Nucleus accumbens (tissue), 56 donors: Measurements from ENCODE around the gene TBCD.
"Not testable (repeated sequence)": the region's sequence is repeated elsewhere in the genome, so short reads cannot be mapped to it uniquely, and the experiment has no call there.

Source experiments
- DNase-seq, 56 donors: peaks; one replicate each; lab custom pipeline; 2025; lab: John Stamatoyannopoulos, UW

The TBCD gene

DNA sequence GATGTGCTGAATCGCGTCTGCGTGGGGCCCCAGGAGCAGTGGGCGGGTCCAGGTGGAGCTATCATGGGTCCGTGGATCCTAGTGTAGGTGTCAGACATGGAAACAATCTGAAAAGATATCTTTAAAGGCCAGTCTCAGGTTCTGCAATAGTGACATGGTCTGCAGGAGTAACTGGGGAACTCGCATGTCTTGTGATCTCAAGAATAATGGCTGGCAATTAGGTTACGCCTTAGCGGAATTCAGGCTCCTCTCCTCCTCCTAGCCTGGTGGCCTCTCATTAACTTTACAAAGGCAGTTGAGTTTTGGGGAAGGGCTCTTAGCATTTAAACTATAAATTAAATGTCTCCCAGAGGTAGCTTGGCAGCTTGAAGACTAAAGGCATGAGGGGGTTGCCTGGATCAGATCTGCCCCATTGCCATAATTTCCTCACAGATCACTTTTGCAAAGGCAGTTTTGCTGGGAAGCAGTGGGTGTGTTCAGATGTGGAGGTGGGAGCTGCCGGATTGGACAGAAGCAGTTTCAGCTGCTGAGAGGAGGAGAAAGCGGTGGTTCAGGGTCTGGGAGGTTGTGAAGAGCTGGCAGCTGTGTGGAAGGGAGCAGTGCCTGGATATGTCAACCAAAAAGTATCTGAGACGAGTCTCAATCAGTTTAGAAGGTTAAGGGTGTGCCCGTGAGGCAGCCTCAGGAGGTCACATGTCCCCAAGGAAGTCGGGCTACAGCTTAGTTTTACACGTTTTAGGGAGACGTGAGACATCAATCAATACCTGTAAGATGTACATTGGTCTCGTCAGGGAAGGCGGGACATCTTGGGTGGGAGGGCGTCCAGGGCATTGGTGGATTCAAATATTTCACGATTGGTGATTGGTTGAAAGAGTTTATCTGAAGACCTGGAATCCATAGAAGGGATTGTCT lies 2.7 kb downstream of the TBCD start:
- DNase-seq, result peak in 34 of 56 donors; percentile 20 to 89 (median 56)

DNA sequence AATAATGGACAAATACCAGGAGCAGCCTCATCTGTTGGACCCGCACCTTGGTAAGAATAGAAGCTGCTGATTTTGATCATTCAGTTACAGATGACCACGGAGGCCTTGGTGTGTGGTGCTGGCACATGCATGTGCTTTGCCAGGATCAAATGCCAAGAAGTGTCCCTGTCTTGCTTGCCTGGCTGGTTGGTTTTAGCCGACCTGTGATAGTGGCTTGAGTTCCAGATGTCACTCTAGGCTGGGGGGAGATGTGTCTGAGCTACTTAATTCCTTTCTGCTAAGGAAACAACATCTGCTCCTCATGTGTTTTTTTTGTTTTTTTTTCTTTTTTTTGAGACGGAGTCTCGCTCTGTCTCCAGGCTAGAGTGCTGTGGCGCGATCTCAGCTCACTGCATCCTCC lies 4.3 kb downstream of the TBCD start:
- no peak for DNase-seq

DNA sequence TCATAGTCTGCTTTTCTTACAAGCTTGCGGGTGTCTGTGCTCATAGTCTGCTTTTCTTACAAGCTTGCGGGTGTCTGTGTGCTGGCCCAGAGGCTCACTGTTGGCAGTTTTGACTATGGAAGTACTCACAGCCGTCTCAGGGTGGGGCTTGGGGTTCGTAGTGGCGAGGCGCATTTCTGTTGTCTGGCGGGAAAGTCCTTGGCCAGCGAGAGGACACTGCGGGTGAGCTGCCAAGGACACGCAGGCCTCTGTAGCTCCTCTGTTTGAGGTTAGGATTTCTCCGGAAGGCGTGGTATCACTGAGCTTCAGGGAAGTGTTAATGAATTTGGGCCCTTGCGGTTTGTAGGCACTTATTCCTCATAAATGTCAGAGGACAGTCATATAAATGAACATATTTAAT lies 13.5 kb downstream of the TBCD start:
- peak in 5 of 56 donors; percentile 6 to 37 (median 26) for DNase-seq

DNA sequence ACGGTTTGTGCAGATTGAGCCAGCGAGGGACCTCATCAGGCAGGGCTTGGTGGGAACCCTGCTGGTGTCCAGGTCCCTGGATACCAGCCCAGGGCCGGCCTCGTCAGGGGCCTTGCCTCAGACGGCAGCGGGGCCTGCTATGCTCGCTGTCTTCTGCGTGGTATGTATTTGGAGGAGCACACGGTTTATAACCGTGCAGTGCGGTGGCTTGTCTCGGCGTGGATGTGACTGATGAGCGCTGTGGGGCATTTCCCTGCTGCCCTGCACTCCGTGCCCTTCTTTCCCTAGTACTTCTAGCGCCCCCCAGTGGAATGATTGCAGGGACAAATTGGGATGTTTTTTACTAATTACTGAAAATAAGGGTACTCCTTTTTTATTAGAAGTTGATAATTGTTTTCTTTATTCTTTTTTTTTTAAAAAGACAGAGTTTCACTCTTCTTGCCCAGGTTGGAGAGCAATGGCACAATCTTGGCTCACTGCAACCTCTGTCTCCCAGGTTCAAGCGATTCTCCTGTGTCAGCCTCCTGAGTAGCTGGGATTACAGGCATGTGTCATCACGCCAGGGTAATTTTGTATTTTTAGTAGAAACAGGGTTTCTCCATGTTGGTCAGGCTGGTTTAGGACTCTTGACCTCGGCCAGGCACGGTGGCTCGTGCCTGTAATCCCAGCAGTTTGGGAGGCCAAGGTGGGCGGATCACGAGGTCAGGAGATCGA lies 15.3 kb downstream of the TBCD start:
- DNase-seq, result peak in 44 of 56 donors; percentile 6 to 73 (median 38)

DNA sequence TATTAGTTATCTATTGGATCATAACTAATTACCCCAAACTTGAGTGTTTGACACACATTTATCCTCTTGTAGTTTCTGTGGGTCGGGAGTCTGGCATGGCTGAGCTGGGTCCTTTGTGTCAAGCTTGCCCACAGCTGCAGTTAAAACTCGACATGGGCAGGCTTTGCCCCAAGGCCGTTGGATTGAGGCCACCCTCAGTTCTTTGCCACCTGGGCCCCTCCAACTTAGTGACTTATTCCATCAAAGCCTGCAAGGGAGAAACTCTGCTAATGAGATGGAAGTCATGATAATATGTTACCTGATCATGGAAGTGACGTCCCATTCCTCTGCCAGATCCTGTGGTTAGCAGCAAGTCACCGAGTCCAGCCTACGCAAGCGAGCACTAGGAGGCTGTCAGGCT lies 17.2 kb downstream of the TBCD start:
- DNase-seq, result no peak

DNA sequence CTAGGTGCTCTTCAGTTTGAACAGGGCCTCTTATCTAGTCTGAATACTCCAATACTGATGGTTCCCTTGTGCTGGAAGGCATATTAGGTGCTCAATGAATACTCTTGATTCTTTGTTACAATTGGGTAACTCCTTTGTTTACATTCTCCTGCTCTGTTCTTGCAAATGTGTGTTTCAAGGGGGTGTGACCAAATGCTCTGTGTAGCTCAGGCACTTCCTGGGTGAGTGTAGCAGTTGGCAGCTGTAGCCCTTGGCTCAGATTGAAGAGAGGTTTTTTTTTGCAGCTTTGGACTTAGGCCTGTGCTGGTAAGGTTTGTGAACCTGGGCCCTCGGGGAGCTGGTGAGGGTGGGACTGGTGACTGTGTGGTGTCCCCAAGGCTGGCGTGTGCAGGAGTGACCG lies 20.2 kb downstream of the TBCD start:
- no peak for DNase-seq

DNA sequence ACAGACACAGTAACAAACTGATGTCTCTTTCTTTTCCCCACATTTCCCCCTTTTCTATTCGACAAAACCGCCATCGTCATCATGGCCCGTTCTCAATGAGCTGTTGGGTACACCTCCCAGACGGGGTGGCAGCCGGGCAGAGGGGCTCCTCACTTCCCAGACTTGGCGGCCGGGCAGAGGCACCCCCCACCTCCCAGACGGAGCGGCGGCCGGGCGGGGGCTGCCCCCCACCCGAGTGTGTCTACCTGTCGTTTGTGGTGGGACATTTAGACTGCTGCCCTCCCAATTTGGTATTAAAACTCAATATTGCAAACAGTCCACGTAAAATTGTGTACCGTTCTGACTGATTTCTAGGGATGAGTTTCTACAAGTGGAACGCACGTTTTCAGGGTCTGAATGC lies 22.6 kb downstream of the TBCD start:
- not testable (repeated sequence) for DNase-seq

DNA sequence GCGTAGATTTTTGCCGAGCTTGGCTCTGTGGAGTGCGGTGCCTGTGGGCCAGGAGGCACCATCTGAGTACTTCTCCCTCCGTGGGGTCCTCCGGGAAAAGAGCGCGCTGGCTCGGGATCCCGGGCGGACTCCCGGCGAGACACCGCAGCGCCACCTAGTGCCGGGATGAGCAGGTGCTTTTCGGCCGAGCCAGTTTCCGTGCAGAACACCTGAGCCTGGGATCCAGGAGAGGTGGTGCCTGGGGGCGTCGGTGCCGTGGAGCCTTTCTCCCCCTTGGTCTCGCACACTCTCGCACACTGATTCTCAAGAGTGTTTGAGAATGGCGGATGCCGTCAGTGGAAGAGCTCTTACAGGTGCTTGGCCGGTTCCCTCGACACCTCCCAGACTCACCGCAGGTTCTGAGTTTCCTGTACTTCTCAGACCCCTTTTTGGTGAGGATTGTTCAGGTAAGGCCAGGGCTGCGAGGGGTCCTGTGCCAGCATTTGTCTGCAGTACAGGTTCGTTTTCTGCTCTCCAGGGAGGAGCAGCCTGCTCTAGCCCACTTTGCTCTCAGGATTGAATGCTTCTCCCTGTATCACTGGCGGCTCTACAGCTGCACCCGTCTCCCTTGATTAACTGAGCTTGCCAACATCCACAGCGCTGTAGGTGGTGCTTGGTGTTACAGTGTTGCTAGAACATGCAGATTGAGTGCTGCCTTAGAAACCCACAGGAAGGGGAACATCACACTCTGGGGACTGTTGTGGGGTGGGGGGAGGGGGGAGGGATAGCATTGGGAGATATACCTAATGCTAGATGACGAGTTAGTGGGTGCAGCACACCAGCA lies 23.3 kb downstream of the TBCD start:
- DNase-seq, result peak in 38 of 56 donors; percentile 12 to 70 (median 36)

DNA sequence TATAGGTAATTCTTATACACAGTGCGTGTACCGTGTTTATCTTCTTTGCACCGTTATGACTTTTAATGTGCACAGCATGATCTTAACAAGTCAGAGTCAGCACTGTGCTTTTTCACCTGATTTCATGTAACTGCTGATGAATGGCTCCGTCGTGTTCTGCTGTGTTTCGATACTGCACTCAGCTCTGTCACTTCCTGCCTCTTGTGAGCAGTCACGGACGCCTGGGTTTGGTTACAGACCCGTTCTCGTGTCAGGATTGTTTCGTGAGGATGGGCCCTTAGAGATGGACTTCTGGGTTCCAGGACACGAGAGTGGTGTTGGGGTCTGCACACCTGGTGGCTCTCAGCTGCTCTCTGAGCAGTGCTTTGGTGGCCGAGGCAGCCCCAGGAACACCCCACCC lies 24.6 kb downstream of the TBCD start:
- no peak for DNase-seq

DNA sequence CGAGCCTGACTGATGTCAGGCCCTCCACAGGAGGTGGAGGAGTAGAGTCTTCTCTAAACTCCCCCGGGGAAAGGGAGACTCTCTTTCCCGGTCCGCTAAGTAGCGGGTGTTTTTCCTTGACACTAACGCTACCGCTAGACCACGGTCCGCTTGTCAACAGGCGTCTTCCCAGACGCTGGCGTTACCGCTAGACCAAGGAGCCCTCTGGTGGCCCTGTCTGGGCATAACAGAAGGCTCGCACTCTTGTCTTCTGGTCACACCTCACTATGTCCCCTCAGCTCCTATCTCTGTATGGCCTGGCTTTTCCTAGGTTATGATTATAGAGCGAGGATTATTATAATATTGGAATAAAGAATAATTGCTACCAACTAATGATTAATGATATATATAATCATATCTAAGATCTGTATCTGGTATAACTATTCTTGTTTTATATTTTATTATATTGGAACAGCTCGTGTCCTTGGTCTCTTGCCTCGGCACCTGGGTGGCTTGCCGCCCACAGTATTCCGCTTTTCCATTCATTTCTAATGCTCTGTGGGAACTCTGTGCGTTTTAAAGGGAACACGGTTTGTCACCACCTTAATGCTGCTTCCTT lies 26.0 kb downstream of the TBCD start:
- not testable (repeated sequence) for DNase-seq

DNA sequence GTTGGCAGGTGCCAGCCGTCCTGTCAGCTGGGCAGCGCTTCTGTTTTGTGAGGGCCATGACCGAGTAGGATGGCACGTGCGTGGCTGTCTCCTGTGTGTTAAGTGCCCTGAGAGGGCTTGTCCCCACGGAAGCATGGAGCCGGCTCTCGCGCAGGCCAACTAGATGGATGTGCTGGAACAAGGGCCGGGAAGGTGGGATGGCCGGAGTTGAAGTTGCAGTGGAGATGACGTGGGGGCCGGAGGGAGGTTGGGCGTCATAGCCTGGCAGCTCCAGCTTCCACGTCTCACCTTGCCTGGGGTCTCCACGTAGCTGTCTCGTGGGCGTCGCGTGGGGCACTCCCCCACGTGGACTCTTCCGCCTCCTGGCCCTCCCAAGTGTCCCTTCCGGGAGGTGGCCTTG lies 27.7 kb downstream of the TBCD start:
- no peak for DNase-seq

DNA sequence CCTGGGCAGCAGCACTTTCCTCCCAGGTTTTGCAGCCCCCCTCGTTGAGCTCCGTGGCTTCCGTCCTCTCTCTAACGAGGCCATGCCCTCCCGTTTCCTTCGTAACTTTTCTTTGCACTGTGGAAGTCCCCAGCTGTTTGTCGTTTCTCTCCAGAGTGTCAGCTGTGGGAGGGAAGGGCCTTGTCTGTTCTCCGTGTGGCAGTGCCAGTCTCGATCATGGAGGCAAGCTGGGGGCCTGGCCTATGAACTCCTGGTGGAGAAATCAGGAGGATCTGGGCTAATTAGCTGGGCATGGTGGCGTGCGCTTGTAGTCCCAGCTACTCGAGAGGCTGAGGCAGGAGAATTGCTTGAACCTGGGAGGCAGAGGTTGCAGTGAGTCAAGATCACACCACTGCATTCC lies 28.3 kb downstream of the TBCD start:
- no peak for DNase-seq

DNA sequence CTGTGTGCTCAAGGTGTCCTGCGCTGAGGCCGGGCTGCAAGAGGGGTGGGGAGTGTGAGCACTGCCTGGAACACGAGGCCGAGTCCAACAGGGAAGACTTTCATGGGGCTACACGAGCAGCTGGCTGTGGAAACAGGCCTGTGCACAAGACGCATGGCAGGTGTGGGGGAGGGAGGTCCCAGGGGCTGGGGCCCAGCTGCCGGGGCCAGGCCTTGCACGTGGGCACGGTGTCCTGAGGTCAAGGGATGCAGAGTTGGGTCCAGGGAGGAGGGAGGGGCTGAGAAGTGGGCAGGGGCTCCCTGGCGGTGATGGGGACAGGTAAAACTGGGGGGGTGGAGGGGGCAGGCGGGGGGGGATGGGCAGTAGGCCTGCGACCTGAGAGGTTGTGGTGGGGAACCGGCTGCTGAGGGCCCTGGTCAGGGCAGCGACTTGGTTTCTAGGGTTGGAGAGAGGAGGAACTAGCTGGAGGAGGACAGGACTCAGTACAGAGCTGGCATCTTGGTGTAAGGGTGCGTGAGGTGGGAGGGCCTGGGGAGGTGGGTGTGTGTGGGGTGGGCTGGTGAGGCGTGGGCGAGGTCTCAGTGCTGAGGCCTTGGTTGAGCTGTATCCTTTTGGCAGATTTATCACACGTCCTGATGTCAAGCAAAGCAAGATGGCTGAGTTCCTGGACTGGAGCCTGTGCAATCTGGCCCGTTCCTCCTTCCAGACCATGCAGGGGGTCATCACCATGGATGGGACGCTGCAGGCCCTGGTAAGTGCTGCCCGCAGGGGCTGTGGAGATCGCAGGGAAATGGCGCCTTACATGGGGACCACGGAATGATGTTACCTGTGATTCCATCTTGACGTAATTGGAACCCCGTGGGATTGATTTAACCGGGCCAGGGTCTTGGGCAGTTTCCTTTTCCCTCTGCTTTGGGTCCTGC lies 29.4 kb downstream of the TBCD start:
- DNase-seq, result peak in 1 of 56 donors; percentile 23

DNA sequence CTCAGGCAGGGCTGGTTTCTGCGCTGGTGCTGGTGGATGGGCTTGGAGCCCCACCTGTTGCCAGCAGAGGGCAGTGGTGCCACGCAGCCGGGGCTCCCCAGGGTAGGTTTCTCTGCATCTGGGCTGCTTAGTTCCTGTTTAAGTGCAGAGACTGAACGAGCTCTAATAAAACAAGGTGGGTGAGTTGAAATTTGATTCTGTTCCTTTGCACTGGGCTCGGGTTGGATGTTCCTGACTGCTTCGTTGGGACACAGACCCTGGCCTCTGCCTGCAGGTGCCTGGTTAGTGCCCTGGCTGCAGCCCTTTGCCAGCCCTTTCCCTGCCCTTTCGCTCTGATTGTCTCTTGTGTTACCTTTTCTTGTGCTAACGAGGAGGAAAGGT lies 30.0 kb downstream of the TBCD start:
- peak in 50 of 56 donors; percentile 22 to 87 (median 58) for DNase-seq

DNA sequence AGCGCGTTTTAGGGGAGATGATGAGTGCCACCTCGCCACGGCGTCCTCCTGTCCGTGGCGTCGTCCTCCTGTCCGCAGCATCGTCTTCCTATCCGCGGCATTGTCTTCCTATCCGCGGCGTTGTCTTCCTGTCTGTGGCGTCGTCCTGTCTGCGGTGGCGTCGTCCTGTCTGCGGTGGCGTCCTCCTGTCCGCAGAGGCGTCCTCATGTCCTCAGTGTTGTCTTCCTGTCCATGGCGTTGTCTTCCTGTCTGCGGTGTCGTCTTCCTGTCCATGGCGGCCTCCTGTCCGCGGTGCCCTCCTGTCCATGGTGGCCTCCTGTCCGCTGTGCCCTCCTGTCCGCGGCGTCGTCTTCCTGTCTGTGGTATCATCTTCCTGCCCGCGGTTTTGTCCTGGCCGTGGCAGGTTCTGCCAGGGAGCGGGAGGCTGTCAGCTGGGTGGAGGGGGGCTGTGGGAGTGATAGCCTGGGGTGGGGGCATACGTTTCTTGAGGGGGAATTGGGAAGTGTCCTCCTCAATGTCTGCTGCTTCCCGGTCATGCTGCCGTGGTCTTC lies 30.9 kb downstream of the TBCD start:
- no peak for DNase-seq

DNA sequence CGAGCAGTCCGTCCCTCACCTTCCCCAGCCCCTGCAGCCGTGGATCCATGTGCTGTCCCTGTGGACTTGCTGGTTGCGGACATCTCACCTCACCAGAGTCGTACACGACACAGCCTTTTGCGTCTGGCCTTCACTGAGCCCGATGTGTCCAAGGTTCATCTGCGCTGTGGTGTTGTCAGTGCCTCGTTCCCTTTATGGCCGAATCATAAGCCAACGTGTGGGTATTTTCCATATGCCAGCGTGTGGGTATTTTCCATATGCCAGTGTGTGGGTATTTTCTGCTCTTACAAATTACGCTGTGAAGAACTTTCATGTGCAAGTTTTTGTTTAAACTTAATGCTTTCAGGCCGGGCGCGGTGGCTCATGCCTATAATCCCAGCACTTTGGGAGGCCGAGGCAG lies 31.6 kb downstream of the TBCD start:
- DNase-seq, result no peak

DNA sequence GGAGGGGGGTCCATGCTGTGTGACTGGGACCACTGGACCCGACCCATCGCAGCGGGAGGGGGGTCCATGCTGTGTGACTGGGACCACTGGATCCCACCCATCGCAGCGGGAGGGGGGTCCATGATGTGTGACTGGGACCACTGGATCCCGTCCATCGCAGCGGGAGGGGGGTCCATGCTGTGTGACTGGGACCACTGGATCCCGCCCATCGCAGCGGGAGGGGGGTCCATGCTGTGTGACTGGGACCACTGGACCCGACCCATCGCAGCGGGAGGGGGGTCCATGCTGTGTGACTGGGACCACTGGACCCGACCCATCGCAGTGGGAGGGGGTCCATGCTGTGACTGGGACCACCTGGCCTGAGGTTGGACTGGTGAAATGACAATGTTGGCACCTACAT lies 33.7 kb downstream of the TBCD start:
- not testable (repeated sequence) for DNase-seq

DNA sequence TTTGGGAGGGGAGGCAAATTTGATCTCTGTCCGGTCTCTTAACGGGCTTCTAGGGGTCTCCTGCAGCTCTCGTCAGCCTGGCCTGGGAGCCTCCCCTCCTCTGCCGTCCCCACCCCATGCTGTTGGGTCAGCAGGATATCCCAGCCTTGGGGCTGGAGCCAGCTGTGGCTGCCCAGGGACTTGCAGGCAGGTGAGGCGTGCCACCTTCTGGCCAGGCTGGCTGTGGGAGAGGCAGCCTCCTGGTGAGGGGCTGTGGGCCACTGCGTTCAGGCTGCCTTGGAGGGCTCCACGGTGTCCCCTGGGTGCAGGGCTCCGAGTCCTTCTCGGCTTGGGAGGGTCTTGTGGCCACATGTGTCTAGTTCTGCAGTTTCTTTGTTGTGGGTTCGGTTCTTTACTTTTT lies 34.6 kb downstream of the TBCD start:
- DNase-seq, result no peak
